Measurements from ENCODE around the gene GPS1. TPM values are rescaled to one million over a fixed set of nuclear protein-coding genes. Genes with fewer than 3 reads are reported as not detected.

GPS1 gene
- total RNA-seq, 2 experiments from 2014 or later: 82.7 to 88.6 TPM

GRCh38 chr17:82005701-82006348, 45.9 kb upstream of the GPS1 start:
- no peaks in the 10 kb centered on the region for H3K36me3 Mint-ChIP-seq (ENCODE audit: low read depth)
- H3K4me1 Mint-ChIP-seq (ENCODE audit: low read depth): peaks cover 6% of the 10 kb centered on the region
- no peak for DNase-seq
- no peak for TF ChIP-seq CTCF (IDR thresholded peaks at IDR 0.05)
- no peak overlapping the region for H3K4me3 Mint-ChIP-seq
- H3K27ac Mint-ChIP-seq: no peak overlapping the region
- no peaks in the 10 kb centered on the region for H3K9me3 Mint-ChIP-seq
- no peaks in the 10 kb centered on the region for H3K27me3 Mint-ChIP-seq
- ChIA-PET POLR2A (no interaction called here), CTCF (no interaction called here)
- no peak for ATAC-seq
- intact Hi-C loops (cut with micrococcal nuclease): no loop called here

GRCh38 chr17:82006468-82007227, 45.0 kb upstream of the GPS1 start:
- intact Hi-C loops (cut with micrococcal nuclease): no loop called here

GRCh38 chr17:82007228-82007494, 44.5 kb upstream of the GPS1 start:
- H3K27me3 Mint-ChIP-seq: no peaks in the 10 kb centered on the region
- ATAC-seq (no peak), DNase-seq (no peak)
- ChIA-PET POLR2A (no interaction called here), CTCF (no interaction called here)
- no peak overlapping the region for H3K4me3 Mint-ChIP-seq
- H3K36me3 Mint-ChIP-seq (ENCODE audit: low read depth): no peaks in the 10 kb centered on the region
- intact Hi-C loops (cut with micrococcal nuclease): no loop called here
- H3K9me3 Mint-ChIP-seq: no peaks in the 10 kb centered on the region
- peaks cover 6% of the 10 kb centered on the region for H3K4me1 Mint-ChIP-seq (ENCODE audit: low read depth)
- H3K27ac Mint-ChIP-seq: no peak overlapping the region
- TF ChIP-seq CTCF (IDR thresholded peaks at IDR 0.05): no peak

More at GRCh38 chr17:82006468-82007227, 45.0 kb upstream of the GPS1 start:
- ATAC-seq (no peak), DNase-seq (no peak)
- Mint-ChIP-seq H3K4me3 (no peak overlapping the region), H3K9me3 (no peaks in the 10 kb centered on the region), H3K27ac (no peak overlapping the region), H3K4me1 (ENCODE audit: low read depth) (peaks cover 6% of the 10 kb centered on the region), H3K27me3 (no peaks in the 10 kb centered on the region), H3K36me3 (ENCODE audit: low read depth) (no peaks in the 10 kb centered on the region)
- CTCF ChIA-PET: no interaction called here
- no peak for TF ChIP-seq CTCF (IDR thresholded peaks at IDR 0.05)
- POLR2A ChIA-PET: no interaction called here

- ChIA-PET POLR2A (no interaction called here), CTCF (no interaction called here)
- Mint-ChIP-seq H3K9me3 (no peaks in the 10 kb centered on the region), H3K36me3 (ENCODE audit: low read depth) (no peaks in the 10 kb centered on the region), H3K4me1 (ENCODE audit: low read depth) (peaks cover 6% of the 10 kb centered on the region), H3K27me3 (no peaks in the 10 kb centered on the region), H3K4me3 (no peak overlapping the region), H3K27ac (no peak overlapping the region)
- intact Hi-C loops (cut with micrococcal nuclease): no loop called here
- no peak for TF ChIP-seq CTCF (IDR thresholded peaks at IDR 0.05)
- DNase-seq (no peak), ATAC-seq (no peak)
Measured at GRCh38 chr17:82007495-82008257, 44.0 kb upstream of the GPS1 start.
